ENCODE results near the gene ENC1.
"Not testable (repeated sequence)": the region's sequence is repeated elsewhere in the genome, so short reads cannot be mapped to it uniquely, and the experiment has no call there.

ENC1 gene

GRCh38 chr5:74640450-74640953, at the start of gene ENC1:
TSS of gene ENC1 (minus strand) at chr5:74640728. CDS start at chr5:74636485, 4,243 bp downstream.
- no peak for DNase-seq (ENCODE audit: low read depth)

- DNase-seq (ENCODE audit: low read depth), result no peak
These were observed 46.6 kb upstream of the ENC1 start for GRCh38 chr5:74686962-74687751.

- DNase-seq (ENCODE audit: low read depth), result no peak
These were observed 45.6 kb upstream of the ENC1 start for GRCh38 chr5:74685979-74686631.

- DNase-seq (ENCODE audit: low read depth), result peak; percentile 46
These were observed 44.6 kb upstream of the ENC1 start, which contains the start of gene HEXB for GRCh38 chr5:74684900-74685851. TSS of gene HEXB (plus strand) at chr5:74685233. CDS start at chr5:74685261, 28 bp downstream.

GRCh38 chr5:74679966-74680365, 39.4 kb upstream of the ENC1 start:
- no peak for DNase-seq (ENCODE audit: low read depth)

- DNase-seq (ENCODE audit: low read depth), result not testable (repeated sequence)
These were observed 38.8 kb upstream of the ENC1 start for GRCh38 chr5:74679300-74679699.

- DNase-seq (ENCODE audit: low read depth), result not testable (repeated sequence)
These were observed 37.6 kb upstream of the ENC1 start for GRCh38 chr5:74678123-74678522.

GRCh38 chr5:74676466-74676865, 35.9 kb upstream of the ENC1 start:
- DNase-seq (ENCODE audit: low read depth), result not testable (repeated sequence)

- DNase-seq (ENCODE audit: low read depth), result no peak
These were observed 32.7 kb upstream of the ENC1 start for GRCh38 chr5:74673011-74673790.

- DNase-seq (ENCODE audit: low read depth), result no peak
These were observed 31.8 kb upstream of the ENC1 start for GRCh38 chr5:74672215-74672877.

- DNase-seq (ENCODE audit: low read depth), result no peak
These were observed 30.0 kb upstream of the ENC1 start for GRCh38 chr5:74670396-74671038.

GRCh38 chr5:74669821-74670220, 29.3 kb upstream of the ENC1 start:
- DNase-seq (ENCODE audit: low read depth), result no peak

GRCh38 chr5:74667396-74667795, 26.9 kb upstream of the ENC1 start:
- no peak for DNase-seq (ENCODE audit: low read depth)

- DNase-seq (ENCODE audit: low read depth), result no peak
These were observed 25.3 kb upstream of the ENC1 start for GRCh38 chr5:74665816-74666215.

GRCh38 chr5:74665273-74665672, 24.7 kb upstream of the ENC1 start:
- no peak for DNase-seq (ENCODE audit: low read depth)

GRCh38 chr5:74664551-74664950, 24.0 kb upstream of the ENC1 start:
- no peak for DNase-seq (ENCODE audit: low read depth)

- DNase-seq (ENCODE audit: low read depth), result no peak
These were observed 20.3 kb upstream of the ENC1 start for GRCh38 chr5:74660873-74661272.

GRCh38 chr5:74660140-74660539, 19.6 kb upstream of the ENC1 start:
- DNase-seq (ENCODE audit: low read depth), result no peak

GRCh38 chr5:74659172-74659571, 18.6 kb upstream of the ENC1 start:
- no peak for DNase-seq (ENCODE audit: low read depth)

GRCh38 chr5:74657165-74657564, 16.6 kb upstream of the ENC1 start:
- DNase-seq (ENCODE audit: low read depth), result no peak
